Panc1 (cell line): Measurements from ENCODE around the gene FOCAD.

Experiments used
- POLR2AphosphoS5 ChIP-seq: IDR thresholded peaks from 2 replicates; pipeline ENCODE4 v1.6.1; 2012; ENCODE audit warnings: mild to moderate bottlenecking, low read depth, low read length, moderate library complexity
- SIN3A ChIP-seq: IDR thresholded peaks from 2 replicates; pipeline ENCODE4 v1.6.1; 2012; ENCODE audit warnings: low read depth, mild to moderate bottlenecking, low read length, moderate library complexity, borderline replicate concordance; ENCODE audit not compliant: insufficient read depth
- TCF7L2 ChIP-seq: IDR thresholded peaks from 2 replicates; pipeline ENCODE4 v1.6.1; 2011; ENCODE audit warnings: mild to moderate bottlenecking, low read depth, low read length, inconsistent platforms
- TF ChIP-seq, protein P1 (sequence below): fragments of 450-650 bp; IDR thresholded peaks from 2 replicates; pipeline ENCODE4 v1.5.1; 2017; ENCODE audit warnings: mild to moderate bottlenecking
- TF ChIP-seq, protein P2 (sequence below), 2 experiments: IDR thresholded peaks; 2 replicates each; pipeline ENCODE4 v1.6.1; 2011 to 2012; ENCODE audit warnings: low read depth in 2 of 2, control low read depth in 1 of 2, low read length in 1 of 2, mild to moderate bottlenecking in 1 of 2, moderate library complexity in 1 of 2; ENCODE audit not compliant: insufficient read depth in 1 of 2

DNA sequence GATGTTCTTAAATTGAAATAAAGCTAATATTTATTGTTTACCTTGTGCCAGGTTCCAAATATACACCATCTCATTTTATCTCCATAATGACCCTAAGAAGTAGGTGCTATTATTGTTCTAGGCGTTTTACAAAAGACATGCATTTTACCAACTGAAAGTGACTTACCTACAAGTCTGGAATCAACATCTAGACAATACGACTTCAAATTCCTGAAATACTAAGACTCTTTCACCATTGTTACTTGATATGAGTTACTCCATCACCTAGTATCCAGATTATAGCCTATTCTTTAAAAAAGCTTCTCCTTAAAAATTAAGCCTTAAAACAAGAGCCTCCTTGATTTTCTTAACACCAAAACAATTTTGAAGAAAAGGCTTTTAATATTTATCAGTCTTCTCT lies 334.1 kb downstream of the FOCAD start:
- TF ChIP-seq, protein P1, sequence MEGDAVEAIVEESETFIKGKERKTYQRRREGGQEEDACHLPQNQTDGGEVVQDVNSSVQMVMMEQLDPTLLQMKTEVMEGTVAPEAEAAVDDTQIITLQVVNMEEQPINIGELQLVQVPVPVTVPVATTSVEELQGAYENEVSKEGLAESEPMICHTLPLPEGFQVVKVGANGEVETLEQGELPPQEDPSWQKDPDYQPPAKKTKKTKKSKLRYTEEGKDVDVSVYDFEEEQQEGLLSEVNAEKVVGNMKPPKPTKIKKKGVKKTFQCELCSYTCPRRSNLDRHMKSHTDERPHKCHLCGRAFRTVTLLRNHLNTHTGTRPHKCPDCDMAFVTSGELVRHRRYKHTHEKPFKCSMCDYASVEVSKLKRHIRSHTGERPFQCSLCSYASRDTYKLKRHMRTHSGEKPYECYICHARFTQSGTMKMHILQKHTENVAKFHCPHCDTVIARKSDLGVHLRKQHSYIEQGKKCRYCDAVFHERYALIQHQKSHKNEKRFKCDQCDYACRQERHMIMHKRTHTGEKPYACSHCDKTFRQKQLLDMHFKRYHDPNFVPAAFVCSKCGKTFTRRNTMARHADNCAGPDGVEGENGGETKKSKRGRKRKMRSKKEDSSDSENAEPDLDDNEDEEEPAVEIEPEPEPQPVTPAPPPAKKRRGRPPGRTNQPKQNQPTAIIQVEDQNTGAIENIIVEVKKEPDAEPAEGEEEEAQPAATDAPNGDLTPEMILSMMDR = no peak
- TF ChIP-seq SIN3A = no peak
- no peak for TF ChIP-seq POLR2AphosphoS5
- TF ChIP-seq, protein P2, sequence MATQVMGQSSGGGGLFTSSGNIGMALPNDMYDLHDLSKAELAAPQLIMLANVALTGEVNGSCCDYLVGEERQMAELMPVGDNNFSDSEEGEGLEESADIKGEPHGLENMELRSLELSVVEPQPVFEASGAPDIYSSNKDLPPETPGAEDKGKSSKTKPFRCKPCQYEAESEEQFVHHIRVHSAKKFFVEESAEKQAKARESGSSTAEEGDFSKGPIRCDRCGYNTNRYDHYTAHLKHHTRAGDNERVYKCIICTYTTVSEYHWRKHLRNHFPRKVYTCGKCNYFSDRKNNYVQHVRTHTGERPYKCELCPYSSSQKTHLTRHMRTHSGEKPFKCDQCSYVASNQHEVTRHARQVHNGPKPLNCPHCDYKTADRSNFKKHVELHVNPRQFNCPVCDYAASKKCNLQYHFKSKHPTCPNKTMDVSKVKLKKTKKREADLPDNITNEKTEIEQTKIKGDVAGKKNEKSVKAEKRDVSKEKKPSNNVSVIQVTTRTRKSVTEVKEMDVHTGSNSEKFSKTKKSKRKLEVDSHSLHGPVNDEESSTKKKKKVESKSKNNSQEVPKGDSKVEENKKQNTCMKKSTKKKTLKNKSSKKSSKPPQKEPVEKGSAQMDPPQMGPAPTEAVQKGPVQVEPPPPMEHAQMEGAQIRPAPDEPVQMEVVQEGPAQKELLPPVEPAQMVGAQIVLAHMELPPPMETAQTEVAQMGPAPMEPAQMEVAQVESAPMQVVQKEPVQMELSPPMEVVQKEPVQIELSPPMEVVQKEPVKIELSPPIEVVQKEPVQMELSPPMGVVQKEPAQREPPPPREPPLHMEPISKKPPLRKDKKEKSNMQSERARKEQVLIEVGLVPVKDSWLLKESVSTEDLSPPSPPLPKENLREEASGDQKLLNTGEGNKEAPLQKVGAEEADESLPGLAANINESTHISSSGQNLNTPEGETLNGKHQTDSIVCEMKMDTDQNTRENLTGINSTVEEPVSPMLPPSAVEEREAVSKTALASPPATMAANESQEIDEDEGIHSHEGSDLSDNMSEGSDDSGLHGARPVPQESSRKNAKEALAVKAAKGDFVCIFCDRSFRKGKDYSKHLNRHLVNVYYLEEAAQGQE (IDR thresholded peaks at IDR 0.05; ENCODE audit: insufficient read depth in 1 of 2, low read depth in 2 of 2, low read length in 1 of 2) = no peak
- TF ChIP-seq TCF7L2 = no peak
